Fibroblast of lung (primary cell): ENCODE measurements around the gene CPT1A.
"Not testable (repeated sequence)": the region's sequence is repeated elsewhere in the genome, so short reads cannot be mapped to it uniquely, and the experiment has no call there.

ENCODE experiments used
- EZH2 ChIP-seq: IDR thresholded peaks from 2 replicates; pipeline ENCODE4 v1.5.1; 2012; ENCODE audit warnings: low read length, control low read depth, mild to moderate bottlenecking; ENCODE audit errors: missing control alignments
- TF ChIP-seq, protein P1 (sequence below), 2 donors: IDR thresholded peaks in 1 of 2; conservative IDR thresholded peaks in 1 of 2; 1 replicate in 1 of 2; 2 replicates in 1 of 2; pipeline ENCODE4 v1.5.1; 2011 to 2012; ENCODE audit warnings: low read length in 2 of 2, control low read depth in 1 of 2, inconsistent platforms in 1 of 2, low read depth in 1 of 2, mild to moderate bottlenecking in 1 of 2

DNA sequence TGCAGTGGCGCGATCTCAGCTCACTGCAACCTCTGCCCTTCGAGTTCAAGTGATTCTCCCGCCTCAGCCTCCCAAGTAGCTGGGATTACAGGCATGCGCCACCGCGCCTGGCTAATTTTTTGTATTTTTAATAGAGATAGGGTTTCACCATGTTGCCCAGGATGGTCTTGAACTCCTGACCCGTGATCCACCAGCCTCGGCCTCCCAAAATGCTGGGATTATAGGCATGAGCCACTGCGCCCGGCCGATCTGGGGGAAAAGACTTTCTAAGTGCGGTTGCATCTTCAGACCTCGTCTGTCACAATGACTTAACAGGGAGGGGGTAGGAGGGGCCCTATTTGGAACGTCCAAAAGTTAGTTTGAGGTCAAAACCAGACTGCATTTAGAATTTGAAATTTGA, 43.1 kb upstream of the CPT1A start:
- TF ChIP-seq, protein P1, sequence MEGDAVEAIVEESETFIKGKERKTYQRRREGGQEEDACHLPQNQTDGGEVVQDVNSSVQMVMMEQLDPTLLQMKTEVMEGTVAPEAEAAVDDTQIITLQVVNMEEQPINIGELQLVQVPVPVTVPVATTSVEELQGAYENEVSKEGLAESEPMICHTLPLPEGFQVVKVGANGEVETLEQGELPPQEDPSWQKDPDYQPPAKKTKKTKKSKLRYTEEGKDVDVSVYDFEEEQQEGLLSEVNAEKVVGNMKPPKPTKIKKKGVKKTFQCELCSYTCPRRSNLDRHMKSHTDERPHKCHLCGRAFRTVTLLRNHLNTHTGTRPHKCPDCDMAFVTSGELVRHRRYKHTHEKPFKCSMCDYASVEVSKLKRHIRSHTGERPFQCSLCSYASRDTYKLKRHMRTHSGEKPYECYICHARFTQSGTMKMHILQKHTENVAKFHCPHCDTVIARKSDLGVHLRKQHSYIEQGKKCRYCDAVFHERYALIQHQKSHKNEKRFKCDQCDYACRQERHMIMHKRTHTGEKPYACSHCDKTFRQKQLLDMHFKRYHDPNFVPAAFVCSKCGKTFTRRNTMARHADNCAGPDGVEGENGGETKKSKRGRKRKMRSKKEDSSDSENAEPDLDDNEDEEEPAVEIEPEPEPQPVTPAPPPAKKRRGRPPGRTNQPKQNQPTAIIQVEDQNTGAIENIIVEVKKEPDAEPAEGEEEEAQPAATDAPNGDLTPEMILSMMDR (conservative IDR thresholded peaks at IDR 0.05 in 1 of 2, IDR thresholded peaks at IDR 0.05 in 1 of 2; ENCODE audit: low read depth in 1 of 2, low read length in 2 of 2): not testable (repeated sequence)
- not testable (repeated sequence) for TF ChIP-seq EZH2
